Neutrophil (primary cell): ENCODE data around the gene MUC21.

Experiments used
- H3K27ac ChIP-seq: fragments of 200-600 bp; sonication (generic); 2 replicates; pipeline ENCODE4 v1.5.1; 2016; ENCODE audit warnings: mild to moderate bottlenecking, moderate library complexity
- H3K27me3 ChIP-seq: fragments of 200-600 bp; sonication (generic); 2 replicates; pipeline ENCODE4 v1.6.0; 2016; ENCODE audit warnings: mild to moderate bottlenecking
- H3K36me3 ChIP-seq: fragments of 200-600 bp; sonication (generic); 2 replicates; pipeline ENCODE4 v1.5.1; 2017
- H3K4me1 ChIP-seq, 2 experiments: fragments of 200-600 bp in 1 of 2; sonication (generic) in 1 of 2; 1 replicate in 1 of 2; 2 replicates in 1 of 2; pipeline versions ENCODE4 v1.5.1 to v1.6.1; 2013 to 2016; ENCODE audit warnings: low read depth in 1 of 2, low read length in 1 of 2, mild to moderate bottlenecking in 1 of 2, moderate library complexity in 1 of 2; ENCODE audit not compliant: control insufficient read depth in 1 of 2, insufficient read depth in 1 of 2
- H3K4me3 ChIP-seq, 2 experiments: fragments of 200-600 bp in 1 of 2; sonication (generic) in 1 of 2; 1 replicate in 1 of 2; 2 replicates in 1 of 2; pipeline ENCODE4 v1.5.1; 2013 to 2016; ENCODE audit warnings: low read depth in 1 of 2, low read length in 1 of 2, mild to moderate bottlenecking in 1 of 2, moderate library complexity in 1 of 2
- H3K9me3 ChIP-seq: fragments of 200-600 bp; sonication (generic); 2 replicates; pipeline ENCODE4 v1.5.1; 2016
- CTCF ChIP-seq: fragments of 200-600 bp; sonication (generic); IDR thresholded peaks from 2 replicates; pipeline ENCODE4 v1.5.1; 2016; ENCODE audit warnings: antibody characterized with exemption

Gene MUC21

GRCh38 chr6:30940361-30940986 lies 43.0 kb upstream of the MUC21 start, which contains the start of gene MUCL3:
TSS of gene MUCL3 (plus strand) at chr6:30940973. CDS start at chr6:30941000, 27 bp downstream.
- Histone ChIP-seq H3K4me3 (no peak within 1 kb of the TSS), H3K4me1 (no peaks in the 10 kb centered on the region), H3K27me3 (peaks cover 74% of the 10 kb centered on the region), H3K36me3 (no peaks in the 10 kb centered on the region), H3K27ac (no peak within 1 kb of the TSS), H3K9me3 (no peaks in the 10 kb centered on the region)
- no peak for TF ChIP-seq CTCF

GRCh38 chr6:30942338-30943060 lies 41.0 kb upstream of the MUC21 start:
- TF ChIP-seq CTCF, result no peak
- H3K36me3 ChIP-seq, result no peaks in the 10 kb centered on the region
- peaks cover 89% of the 10 kb centered on the region for H3K27me3 ChIP-seq
- no peaks in the 10 kb centered on the region for H3K9me3 ChIP-seq
- no peak overlapping the region for H3K27ac ChIP-seq
- no peaks in the 10 kb centered on the region for H3K4me1 ChIP-seq
- H3K4me3 ChIP-seq, result no peak overlapping the region

- Histone ChIP-seq H3K4me1 (no peaks in the 10 kb centered on the region), H3K4me3 (no peak overlapping the region), H3K27ac (no peak overlapping the region), H3K36me3 (no peaks in the 10 kb centered on the region), H3K27me3 (peaks cover 94% of the 10 kb centered on the region), H3K9me3 (no peaks in the 10 kb centered on the region)
- TF ChIP-seq CTCF, result no peak
These were observed 39.5 kb upstream of the MUC21 start for GRCh38 chr6:30944051-30944450.

- Histone ChIP-seq H3K9me3 (no peaks in the 10 kb centered on the region), H3K36me3 (no peaks in the 10 kb centered on the region), H3K4me3 (no peak overlapping the region), H3K27me3 (peaks cover 86% of the 10 kb centered on the region), H3K4me1 (no peaks in the 10 kb centered on the region), H3K27ac (no peak overlapping the region)
- TF ChIP-seq CTCF, result no peak
These were observed 38.2 kb upstream of the MUC21 start for GRCh38 chr6:30945281-30945680.

GRCh38 chr6:30947231-30947630 lies 36.3 kb upstream of the MUC21 start:
- no peak overlapping the region for H3K27ac ChIP-seq
- no peaks in the 10 kb centered on the region for H3K4me1 ChIP-seq
- H3K36me3 ChIP-seq, result no peaks in the 10 kb centered on the region
- TF ChIP-seq CTCF, result no peak
- H3K9me3 ChIP-seq, result no peaks in the 10 kb centered on the region
- H3K4me3 ChIP-seq, result no peak overlapping the region
- peaks cover 85% of the 10 kb centered on the region for H3K27me3 ChIP-seq
